Fibroblast of lung (primary cell): ENCODE data around the gene TMEM14C.

Source experiments
- EZH2 ChIP-seq: IDR thresholded peaks from 2 replicates; pipeline ENCODE4 v1.5.1; 2012; ENCODE audit warnings: low read length, control low read depth, mild to moderate bottlenecking; ENCODE audit errors: missing control alignments
- TF ChIP-seq, protein P1 (sequence below), 2 donors: IDR thresholded peaks in 1 of 2; conservative IDR thresholded peaks in 1 of 2; 1 replicate in 1 of 2; 2 replicates in 1 of 2; pipeline ENCODE4 v1.5.1; 2011 to 2012; ENCODE audit warnings: low read length in 2 of 2, control low read depth in 1 of 2, inconsistent platforms in 1 of 2, low read depth in 1 of 2, mild to moderate bottlenecking in 1 of 2

DNA sequence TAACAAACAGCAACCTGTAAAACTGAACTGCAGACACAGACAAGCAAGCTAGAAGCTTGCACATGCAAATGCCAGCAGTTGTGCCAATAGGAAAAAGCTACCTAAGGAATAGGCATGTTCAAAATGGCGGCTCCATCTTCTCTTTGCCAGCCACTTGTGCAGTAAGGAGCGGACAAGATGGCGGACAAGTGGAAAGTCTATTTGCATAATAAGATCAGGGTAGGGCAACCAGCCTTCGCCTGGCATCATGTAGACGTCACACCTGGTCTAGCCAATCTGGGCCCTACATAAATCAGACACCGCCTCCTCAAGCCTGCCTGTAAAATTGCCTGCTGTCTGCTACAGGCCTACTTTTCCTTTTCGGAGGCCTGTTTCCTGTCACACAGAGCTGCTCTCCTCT, 46.5 kb upstream of the TMEM14C start:
- TF ChIP-seq, protein P1, sequence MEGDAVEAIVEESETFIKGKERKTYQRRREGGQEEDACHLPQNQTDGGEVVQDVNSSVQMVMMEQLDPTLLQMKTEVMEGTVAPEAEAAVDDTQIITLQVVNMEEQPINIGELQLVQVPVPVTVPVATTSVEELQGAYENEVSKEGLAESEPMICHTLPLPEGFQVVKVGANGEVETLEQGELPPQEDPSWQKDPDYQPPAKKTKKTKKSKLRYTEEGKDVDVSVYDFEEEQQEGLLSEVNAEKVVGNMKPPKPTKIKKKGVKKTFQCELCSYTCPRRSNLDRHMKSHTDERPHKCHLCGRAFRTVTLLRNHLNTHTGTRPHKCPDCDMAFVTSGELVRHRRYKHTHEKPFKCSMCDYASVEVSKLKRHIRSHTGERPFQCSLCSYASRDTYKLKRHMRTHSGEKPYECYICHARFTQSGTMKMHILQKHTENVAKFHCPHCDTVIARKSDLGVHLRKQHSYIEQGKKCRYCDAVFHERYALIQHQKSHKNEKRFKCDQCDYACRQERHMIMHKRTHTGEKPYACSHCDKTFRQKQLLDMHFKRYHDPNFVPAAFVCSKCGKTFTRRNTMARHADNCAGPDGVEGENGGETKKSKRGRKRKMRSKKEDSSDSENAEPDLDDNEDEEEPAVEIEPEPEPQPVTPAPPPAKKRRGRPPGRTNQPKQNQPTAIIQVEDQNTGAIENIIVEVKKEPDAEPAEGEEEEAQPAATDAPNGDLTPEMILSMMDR (conservative IDR thresholded peaks at IDR 0.05 in 1 of 2, IDR thresholded peaks at IDR 0.05 in 1 of 2; ENCODE audit: low read depth in 1 of 2, low read length in 2 of 2): no peak
- no peak for TF ChIP-seq EZH2
